WI38 (cell line): ENCODE results near the gene TEK.

Experiments
- H3K4me3 ChIP-seq: 2 replicates; pipeline ENCODE4 v1.5.1; 2011; ENCODE audit warnings: low read depth, mild to moderate bottlenecking, control low read depth, low read length
- TF ChIP-seq, protein P1 (sequence below): IDR thresholded peaks from 2 replicates; pipeline ENCODE4 v1.5.1; 2012; ENCODE audit warnings: low read depth, mild to moderate bottlenecking, control low read depth, low read length

TEK gene

GRCh38 chr9:27176971-27177370 is 67.9 kb downstream of the TEK start:
- no peak overlapping the region for H3K4me3 ChIP-seq
- TF ChIP-seq, protein P1, sequence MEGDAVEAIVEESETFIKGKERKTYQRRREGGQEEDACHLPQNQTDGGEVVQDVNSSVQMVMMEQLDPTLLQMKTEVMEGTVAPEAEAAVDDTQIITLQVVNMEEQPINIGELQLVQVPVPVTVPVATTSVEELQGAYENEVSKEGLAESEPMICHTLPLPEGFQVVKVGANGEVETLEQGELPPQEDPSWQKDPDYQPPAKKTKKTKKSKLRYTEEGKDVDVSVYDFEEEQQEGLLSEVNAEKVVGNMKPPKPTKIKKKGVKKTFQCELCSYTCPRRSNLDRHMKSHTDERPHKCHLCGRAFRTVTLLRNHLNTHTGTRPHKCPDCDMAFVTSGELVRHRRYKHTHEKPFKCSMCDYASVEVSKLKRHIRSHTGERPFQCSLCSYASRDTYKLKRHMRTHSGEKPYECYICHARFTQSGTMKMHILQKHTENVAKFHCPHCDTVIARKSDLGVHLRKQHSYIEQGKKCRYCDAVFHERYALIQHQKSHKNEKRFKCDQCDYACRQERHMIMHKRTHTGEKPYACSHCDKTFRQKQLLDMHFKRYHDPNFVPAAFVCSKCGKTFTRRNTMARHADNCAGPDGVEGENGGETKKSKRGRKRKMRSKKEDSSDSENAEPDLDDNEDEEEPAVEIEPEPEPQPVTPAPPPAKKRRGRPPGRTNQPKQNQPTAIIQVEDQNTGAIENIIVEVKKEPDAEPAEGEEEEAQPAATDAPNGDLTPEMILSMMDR, result no peak

DNA sequence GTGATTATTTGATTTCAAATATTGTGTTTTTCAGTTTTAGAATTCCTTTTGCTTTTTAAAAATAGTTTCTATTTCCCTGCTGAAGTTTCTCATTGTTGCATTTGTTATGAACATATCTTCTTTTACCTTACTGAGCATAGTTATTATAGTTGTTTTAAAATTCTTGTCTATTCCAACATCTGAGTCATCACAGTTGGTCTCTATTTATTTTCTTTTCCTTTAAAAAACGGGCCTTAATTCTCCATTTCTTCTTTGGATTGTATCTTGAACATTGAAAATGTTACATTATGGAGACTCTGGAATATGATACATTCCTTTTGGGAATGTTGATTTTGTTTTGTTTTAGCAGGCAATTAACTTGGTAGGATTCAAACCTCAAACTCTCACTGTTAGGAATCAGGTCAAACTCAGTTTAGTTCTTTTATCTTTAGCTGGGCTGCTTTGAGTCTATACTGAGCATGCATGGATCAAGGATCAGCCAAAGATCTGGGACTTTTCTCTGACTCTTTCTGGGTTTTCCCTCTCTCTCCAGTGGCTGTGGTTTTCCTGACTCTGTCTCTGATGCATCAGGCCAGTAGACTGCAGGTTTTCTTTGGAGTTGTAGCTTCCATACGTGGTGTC is 70.3 kb downstream of the TEK start:
- no peak overlapping the region for H3K4me3 ChIP-seq
- TF ChIP-seq, protein P1, result no peak

- H3K4me3 ChIP-seq, result no peak overlapping the region
- TF ChIP-seq, protein P1, result no peak
Observed at GRCh38 chr9:27181381-27181780, 72.4 kb downstream of the TEK start.

GRCh38 chr9:27182421-27182820 is 73.4 kb downstream of the TEK start:
- no peak overlapping the region for H3K4me3 ChIP-seq
- TF ChIP-seq, protein P1, result no peak

DNA sequence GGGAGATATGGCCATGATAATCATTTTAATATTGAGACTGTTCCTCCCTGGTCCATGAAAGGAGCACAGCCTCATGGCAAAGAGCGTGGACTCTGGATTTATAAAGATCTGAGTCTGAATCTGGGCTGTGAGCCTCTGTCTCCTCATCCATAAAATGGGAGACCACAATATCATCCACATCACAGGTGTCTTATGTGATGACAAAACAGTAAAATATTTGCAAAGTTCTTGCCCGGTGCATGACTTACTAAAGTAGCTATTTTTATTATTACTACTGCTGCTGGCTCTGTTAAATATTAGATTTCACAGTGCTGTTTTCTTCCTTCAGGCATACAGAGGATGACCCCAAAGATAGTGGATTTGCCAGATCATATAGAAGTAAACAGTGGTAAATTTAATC is 74.1 kb downstream of the TEK start:
- no peak overlapping the region for H3K4me3 ChIP-seq
- TF ChIP-seq, protein P1, result no peak

DNA sequence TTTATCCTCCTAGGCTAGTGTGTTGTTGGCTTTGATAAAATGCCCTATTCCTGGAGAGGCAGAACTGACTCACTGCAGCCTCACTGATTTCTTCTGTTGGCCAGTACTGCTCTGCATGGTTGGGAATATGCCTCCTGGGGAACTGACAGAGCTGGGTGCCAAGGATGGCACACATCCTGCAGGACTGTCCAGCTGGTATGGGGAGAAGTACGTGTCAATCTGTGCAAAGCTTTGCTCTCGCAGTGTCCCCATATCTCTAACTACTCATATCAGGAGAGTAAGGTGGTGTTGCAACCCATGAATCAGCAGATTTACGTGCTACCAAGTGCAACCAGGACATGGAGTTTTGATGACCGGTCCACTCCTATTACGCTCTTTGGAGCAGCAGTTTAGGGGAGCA is 74.7 kb downstream of the TEK start:
- TF ChIP-seq, protein P1, result no peak
- H3K4me3 ChIP-seq, result no peak overlapping the region

DNA sequence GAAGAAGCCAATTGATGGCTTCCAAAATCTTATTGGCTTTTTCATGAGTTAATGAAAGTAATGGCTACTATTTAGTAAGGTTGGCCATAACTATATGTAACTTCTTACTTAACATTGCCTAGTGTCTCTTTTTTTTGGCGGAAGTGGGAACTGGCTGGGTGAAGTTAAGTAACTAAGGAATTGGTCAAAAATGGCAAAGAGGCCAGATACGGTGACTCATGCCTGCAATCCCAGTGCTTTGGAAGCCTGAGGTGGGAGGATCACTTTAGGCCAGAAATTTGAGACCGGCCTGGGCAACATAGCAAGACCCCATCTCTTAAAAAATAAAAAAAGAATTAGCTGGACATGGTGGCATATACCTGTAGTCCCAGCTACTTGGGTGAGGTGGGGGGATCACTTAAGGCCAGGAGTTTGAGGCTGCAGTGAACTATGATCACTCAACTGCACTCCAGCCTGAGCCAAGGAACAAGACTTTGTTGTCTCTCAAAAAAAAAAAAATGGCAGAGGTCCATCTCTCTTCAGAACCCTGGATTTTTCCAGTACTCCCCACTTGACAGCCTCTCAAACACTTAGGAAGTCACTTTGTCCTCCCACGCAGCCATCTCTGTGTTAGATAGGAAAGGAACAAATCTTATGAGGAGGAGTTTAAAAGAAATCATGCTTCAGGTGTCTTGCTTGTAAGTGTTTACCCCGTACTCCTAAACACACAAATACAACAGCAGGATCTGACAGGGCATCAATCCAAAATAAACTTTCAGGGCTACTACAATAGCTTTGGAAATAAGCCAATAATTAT is 75.7 kb downstream of the TEK start:
- H3K4me3 ChIP-seq, result no peak overlapping the region
- TF ChIP-seq, protein P1, result no peak
